HepG2 (cell line): Measurements from ENCODE around the gene MT1G. TPM values are rescaled to one million over a fixed set of nuclear protein-coding genes. Genes with fewer than 3 reads are reported as not detected.

Source experiments
- ELF3 ChIP-seq: IDR thresholded peaks from 2 replicates; pipeline ENCODE4 v1.6.1; 2016; ENCODE audit warnings: missing genetic modification reagents, missing compliant biosample characterization
- ESRRA ChIP-seq: sonication (generic); formaldehyde crosslinking; IDR thresholded peaks from 2 replicates; pipeline ENCODE4 v1.5.1; 2020; ENCODE audit warnings: mild to moderate bottlenecking, low read depth, missing genetic modification reagents
- FOXJ3 ChIP-seq: sonication (generic); formaldehyde crosslinking; IDR thresholded peaks from 2 replicates; pipeline ENCODE4 v1.4.0; 2020; ENCODE audit warnings: missing genetic modification reagents, mild to moderate bottlenecking, borderline replicate concordance
- JARID2 ChIP-seq: sonication (generic); formaldehyde crosslinking; IDR thresholded peaks from 2 replicates; pipeline ENCODE4 v1.8.1; 2023; ENCODE audit warnings: missing genetic modification reagents, inconsistent platforms; ENCODE audit not compliant: insufficient replicate concordance
- MLLT10 ChIP-seq: sonication (generic); formaldehyde crosslinking; IDR thresholded peaks from 2 replicates; pipeline ENCODE4 v1.4.0; 2020; ENCODE audit warnings: missing genetic modification reagents
- NFIC ChIP-seq: IDR thresholded peaks from 2 replicates; pipeline ENCODE4 v1.6.1; 2012; ENCODE audit warnings: mild to moderate bottlenecking, low read length, inconsistent platforms
- U2AF2 ChIP-seq: fragments of 200-400 bp; formaldehyde crosslinking; IDR thresholded peaks from 2 replicates; pipeline ENCODE4 v1.6.1; 2017; ENCODE audit warnings: low read depth, mild to moderate bottlenecking, low read length
- ZBTB38 ChIP-seq: sonication (generic); formaldehyde crosslinking; IDR thresholded peaks from 2 replicates; pipeline ENCODE4 v1.5.1; 2020; ENCODE audit warnings: mild to moderate bottlenecking, missing genetic modification reagents
- ZNF24 ChIP-seq: fragments of 450-650 bp; IDR thresholded peaks from 2 replicates; pipeline ENCODE4 v1.6.1; 2017; ENCODE audit warnings: antibody characterized with exemption, mild to moderate bottlenecking
- ZNF460 ChIP-seq: sonication (generic); formaldehyde crosslinking; IDR thresholded peaks from 2 replicates; pipeline ENCODE4 v1.5.1; 2020; ENCODE audit warnings: missing genetic modification reagents, mild to moderate bottlenecking, borderline replicate concordance
- ZNF761 ChIP-seq: sonication (generic); formaldehyde crosslinking; conservative IDR thresholded peaks from 2 replicates; pipeline ENCODE4 v1.4.0; 2020; ENCODE audit warnings: mild to moderate bottlenecking, missing genetic modification reagents
- ZSCAN20 ChIP-seq: sonication (generic); formaldehyde crosslinking; IDR thresholded peaks from 2 replicates; pipeline ENCODE4 v1.4.0; 2020; ENCODE audit warnings: missing genetic modification reagents, mild to moderate bottlenecking, borderline replicate concordance
- polyA plus RNA-seq, 8 experiments: library from polyadenylated mRNA; depleted of rRNA in 3 of 8; stranded (reverse) in 7 of 8; unstranded in 1 of 8; fragments of >200 nt; fragmentation: Illumina TruSeq in 4 of 8; extraction: Trizol in 4 of 8; gene quantifications; 2 replicates each; pipeline versions ENCODE4 v1.2.1 to v1.2.3, GENCODE V29; 2011 to 2016; ENCODE audit warnings: low read depth in 4 of 8, missing spikeins in 1 of 8, mixed read lengths in 1 of 8; ENCODE audit not compliant: insufficient read depth in 1 of 8
- total RNA-seq, 5 experiments: library from RNA; depleted of rRNA; stranded (reverse); fragments of >200 nt; fragmentation: Illumina TruSeq; extraction: Trizol; gene quantifications; 2 replicates each; pipeline ENCODE4 v1.2.3, GENCODE V29; 2016; ENCODE audit warnings: low read depth in 1 of 5
- TF ChIP-seq, protein P1 (sequence below): sonication (generic); formaldehyde crosslinking; conservative IDR thresholded peaks from 2 replicates; pipeline ENCODE4 v1.5.0; 2020; ENCODE audit warnings: missing genetic modification reagents
- TF ChIP-seq, protein P2 (sequence below): sonication (generic); formaldehyde crosslinking; IDR thresholded peaks from 2 replicates; pipeline ENCODE4 v1.8.1; 2023; ENCODE audit warnings: missing genetic modification reagents, inconsistent platforms, borderline replicate concordance
- TF ChIP-seq, protein P3 (sequence below): sonication (generic); formaldehyde crosslinking; IDR thresholded peaks from 2 replicates; pipeline ENCODE4 v1.5.0; 2020; ENCODE audit warnings: mild to moderate bottlenecking, missing genetic modification reagents, borderline replicate concordance
- TF ChIP-seq, protein P4 (sequence below): sonication (generic); formaldehyde crosslinking; IDR thresholded peaks from 2 replicates; pipeline ENCODE4 v1.8.0; 2022; ENCODE audit warnings: missing genetic modification reagents, mild to moderate bottlenecking, borderline replicate concordance
- TF ChIP-seq, protein P5 (sequence below): sonication (generic); formaldehyde crosslinking; IDR thresholded peaks from 2 replicates; pipeline ENCODE4 v1.5.1; 2020; ENCODE audit warnings: mild to moderate bottlenecking, missing genetic modification reagents, borderline replicate concordance
- TF ChIP-seq, protein P6 (sequence below): sonication (generic); formaldehyde crosslinking; IDR thresholded peaks from 2 replicates; pipeline ENCODE4 v1.8.0; 2022; ENCODE audit warnings: missing genetic modification reagents, low read depth, mild to moderate bottlenecking, borderline replicate concordance

MT1G gene
- total and polyA plus RNA-seq, 2 of the 13 experiments (the other 11 are each of a cell fraction or from before 2014, with no cell fraction given): 3.6 to 377 TPM

DNA sequence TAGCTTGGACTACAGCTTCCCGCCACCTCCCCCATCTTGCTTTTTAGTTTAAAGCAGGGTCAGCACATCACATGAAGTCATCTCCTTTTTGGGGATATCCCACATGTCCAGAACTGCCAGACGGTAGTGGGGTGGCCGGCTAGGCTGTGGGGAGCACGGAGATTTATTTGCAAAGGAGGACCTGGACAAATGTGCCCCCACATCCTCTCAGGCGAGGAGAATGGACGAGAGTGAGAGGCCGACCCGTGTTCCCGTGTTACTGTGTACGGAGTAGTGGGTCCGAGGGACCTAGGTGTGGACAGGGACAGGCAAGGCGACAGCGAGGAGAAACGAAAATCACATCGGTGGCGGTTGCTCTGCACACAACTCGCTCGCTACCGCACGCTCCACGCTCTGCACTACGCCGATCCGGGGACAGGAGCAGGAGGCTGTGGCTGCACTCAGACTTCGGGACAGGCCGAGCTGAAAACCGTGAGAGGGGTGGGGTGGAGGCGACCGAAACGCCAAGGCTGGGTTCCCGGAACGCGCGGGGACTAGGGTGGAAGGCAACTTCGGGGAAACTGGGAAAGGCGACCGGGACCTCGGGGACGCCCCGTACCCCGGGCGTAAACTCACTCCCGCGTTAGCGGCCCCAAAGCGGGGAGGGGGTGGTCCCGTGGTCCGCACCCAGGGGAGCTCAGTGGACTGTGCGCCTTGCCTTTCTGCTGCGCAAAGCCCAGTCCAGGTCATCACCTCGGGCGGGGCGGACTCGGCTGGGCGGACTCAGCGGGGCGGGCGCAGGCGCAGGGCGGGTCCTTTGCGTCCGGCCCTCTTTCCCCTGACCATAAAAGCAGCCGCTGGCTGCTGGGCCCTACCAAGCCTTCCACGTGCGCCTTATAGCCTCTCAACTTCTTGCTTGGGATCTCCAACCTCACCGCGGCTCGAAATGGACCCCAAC, 29.8 kb downstream of the MT1G start, which contains the start of gene MT1A (continued):
- TF ChIP-seq, protein P1, sequence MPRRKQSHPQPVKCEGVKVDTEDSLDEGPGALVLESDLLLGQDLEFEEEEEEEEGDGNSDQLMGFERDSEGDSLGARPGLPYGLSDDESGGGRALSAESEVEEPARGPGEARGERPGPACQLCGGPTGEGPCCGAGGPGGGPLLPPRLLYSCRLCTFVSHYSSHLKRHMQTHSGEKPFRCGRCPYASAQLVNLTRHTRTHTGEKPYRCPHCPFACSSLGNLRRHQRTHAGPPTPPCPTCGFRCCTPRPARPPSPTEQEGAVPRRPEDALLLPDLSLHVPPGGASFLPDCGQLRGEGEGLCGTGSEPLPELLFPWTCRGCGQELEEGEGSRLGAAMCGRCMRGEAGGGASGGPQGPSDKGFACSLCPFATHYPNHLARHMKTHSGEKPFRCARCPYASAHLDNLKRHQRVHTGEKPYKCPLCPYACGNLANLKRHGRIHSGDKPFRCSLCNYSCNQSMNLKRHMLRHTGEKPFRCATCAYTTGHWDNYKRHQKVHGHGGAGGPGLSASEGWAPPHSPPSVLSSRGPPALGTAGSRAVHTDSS (CRISPR knock-in tag): no peak
- TF ChIP-seq ZNF761 (CRISPR knock-in tag): 0 out of 2 replicates have a peak, but pooled peaks have one; percentile 58
- TF ChIP-seq, protein P2, sequence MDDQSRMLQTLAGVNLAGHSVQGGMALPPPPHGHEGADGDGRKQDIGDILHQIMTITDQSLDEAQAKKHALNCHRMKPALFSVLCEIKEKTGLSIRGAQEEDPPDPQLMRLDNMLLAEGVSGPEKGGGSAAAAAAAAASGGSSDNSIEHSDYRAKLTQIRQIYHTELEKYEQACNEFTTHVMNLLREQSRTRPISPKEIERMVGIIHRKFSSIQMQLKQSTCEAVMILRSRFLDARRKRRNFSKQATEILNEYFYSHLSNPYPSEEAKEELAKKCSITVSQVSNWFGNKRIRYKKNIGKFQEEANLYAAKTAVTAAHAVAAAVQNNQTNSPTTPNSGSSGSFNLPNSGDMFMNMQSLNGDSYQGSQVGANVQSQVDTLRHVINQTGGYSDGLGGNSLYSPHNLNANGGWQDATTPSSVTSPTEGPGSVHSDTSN: no peak
- TF ChIP-seq U2AF2: no peak
- no peak for TF ChIP-seq JARID2 (CRISPR knock-in tag)
- TF ChIP-seq NFIC: no peak
- no peak for TF ChIP-seq ZNF24
- TF ChIP-seq ZNF460 (CRISPR knock-in tag): no peak
- no peak for TF ChIP-seq ZSCAN20 (CRISPR knock-in tag)
- TF ChIP-seq, protein P3, sequence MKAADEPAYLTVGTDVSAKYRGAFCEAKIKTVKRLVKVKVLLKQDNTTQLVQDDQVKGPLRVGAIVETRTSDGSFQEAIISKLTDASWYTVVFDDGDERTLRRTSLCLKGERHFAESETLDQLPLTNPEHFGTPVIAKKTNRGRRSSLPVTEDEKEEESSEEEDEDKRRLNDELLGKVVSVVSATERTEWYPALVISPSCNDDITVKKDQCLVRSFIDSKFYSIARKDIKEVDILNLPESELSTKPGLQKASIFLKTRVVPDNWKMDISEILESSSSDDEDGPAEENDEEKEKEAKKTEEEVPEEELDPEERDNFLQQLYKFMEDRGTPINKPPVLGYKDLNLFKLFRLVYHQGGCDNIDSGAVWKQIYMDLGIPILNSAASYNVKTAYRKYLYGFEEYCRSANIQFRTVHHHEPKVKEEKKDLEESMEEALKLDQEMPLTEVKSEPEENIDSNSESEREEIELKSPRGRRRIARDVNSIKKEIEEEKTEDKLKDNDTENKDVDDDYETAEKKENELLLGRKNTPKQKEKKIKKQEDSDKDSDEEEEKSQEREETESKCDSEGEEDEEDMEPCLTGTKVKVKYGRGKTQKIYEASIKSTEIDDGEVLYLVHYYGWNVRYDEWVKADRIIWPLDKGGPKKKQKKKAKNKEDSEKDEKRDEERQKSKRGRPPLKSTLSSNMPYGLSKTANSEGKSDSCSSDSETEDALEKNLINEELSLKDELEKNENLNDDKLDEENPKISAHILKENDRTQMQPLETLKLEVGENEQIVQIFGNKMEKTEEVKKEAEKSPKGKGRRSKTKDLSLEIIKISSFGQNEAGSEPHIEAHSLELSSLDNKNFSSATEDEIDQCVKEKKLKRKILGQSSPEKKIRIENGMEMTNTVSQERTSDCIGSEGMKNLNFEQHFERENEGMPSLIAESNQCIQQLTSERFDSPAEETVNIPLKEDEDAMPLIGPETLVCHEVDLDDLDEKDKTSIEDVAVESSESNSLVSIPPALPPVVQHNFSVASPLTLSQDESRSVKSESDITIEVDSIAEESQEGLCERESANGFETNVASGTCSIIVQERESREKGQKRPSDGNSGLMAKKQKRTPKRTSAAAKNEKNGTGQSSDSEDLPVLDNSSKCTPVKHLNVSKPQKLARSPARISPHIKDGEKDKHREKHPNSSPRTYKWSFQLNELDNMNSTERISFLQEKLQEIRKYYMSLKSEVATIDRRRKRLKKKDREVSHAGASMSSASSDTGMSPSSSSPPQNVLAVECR: peak; percentile 57; the same call in 1 of the 2 replicates
- peak; percentile 87 for TF ChIP-seq ZBTB38
- TF ChIP-seq, protein P4, sequence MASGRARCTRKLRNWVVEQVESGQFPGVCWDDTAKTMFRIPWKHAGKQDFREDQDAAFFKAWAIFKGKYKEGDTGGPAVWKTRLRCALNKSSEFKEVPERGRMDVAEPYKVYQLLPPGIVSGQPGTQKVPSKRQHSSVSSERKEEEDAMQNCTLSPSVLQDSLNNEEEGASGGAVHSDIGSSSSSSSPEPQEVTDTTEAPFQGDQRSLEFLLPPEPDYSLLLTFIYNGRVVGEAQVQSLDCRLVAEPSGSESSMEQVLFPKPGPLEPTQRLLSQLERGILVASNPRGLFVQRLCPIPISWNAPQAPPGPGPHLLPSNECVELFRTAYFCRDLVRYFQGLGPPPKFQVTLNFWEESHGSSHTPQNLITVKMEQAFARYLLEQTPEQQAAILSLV (CRISPR knock-in tag): no peak
- TF ChIP-seq, protein P5, sequence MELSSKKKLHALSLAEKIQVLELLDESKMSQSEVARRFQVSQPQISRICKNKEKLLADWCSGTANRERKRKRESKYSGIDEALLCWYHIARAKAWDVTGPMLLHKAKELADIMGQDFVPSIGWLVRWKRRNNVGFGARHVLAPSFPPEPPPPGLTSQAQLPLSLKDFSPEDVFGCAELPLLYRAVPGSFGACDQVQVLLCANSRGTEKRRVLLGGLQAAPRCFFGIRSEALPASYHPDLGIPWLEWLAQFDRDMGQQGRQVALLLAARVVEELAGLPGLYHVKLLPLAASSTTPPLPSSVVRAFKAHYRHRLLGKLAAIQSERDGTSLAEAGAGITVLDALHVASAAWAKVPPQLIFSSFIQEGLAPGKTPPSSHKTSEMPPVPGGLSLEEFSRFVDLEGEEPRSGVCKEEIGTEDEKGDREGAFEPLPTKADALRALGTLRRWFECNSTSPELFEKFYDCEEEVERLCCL (CRISPR knock-in tag): no peak
- no peak for TF ChIP-seq ESRRA (CRISPR knock-in tag)
- no peak for TF ChIP-seq ELF3 (CRISPR knock-in tag)
- no peak for TF ChIP-seq FOXJ3 (CRISPR knock-in tag)
- TF ChIP-seq, protein P6, sequence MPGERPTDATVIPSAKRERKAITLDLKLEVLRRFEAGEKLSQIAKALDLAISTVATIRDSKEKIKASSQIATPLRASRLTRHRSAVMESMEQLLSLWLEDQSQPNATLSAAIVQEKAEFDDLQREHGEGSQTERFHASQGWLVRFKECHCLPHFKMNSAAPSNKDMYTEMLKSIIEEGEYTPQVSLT (CRISPR knock-in tag): no peak
- TF ChIP-seq MLLT10 (CRISPR knock-in tag): no peak
